Right ventricle myocardium superior (tissue), 1 donor: ENCODE measurements around the gene C14orf93. TPM values are rescaled to one million over a fixed set of nuclear protein-coding genes. Genes with fewer than 3 reads are reported as not detected.
"Not testable (repeated sequence)": the region's sequence is repeated elsewhere in the genome, so short reads cannot be mapped to it uniquely, and the experiment has no call there.

Experiments
- ATAC-seq: fragments of 200-7000 bp; cut with Tn5 transposase; one replicate; pipeline ENCODE4 v1.9.1; 2020; ENCODE audit warnings: mild to moderate bottlenecking; ENCODE audit not compliant: poor library complexity
- DNase-seq: peaks from one replicate; pipeline ENCODE4 v3.0.0-alpha.2; 2020
- intact Hi-C: fragments of 100-400 bp; cut with DNase I; formaldehyde crosslinking; loops from one replicate; pipeline ENCODE4 v1.11.2; 2022
- total RNA-seq: library from RNA; stranded (reverse); fragmentation: NEBNext Ultra II Directional; extraction: Animal tissue kit (Norgen Biotek cat#: 25700); gene quantifications from one replicate; pipeline ENCODE4 v1.2.1, GENCODE V29; 2021
- donor health status: DM: no; HTN: yes; CAD: no; lungs with severe emphysema.

The C14orf93 gene
- total RNA-seq, 1 donor from 2014 or later = 5.5 TPM

- no peak for DNase-seq
- no peak for ATAC-seq
- intact Hi-C loops = no loop called here
These were observed 54.0 kb downstream of the C14orf93 start for GRCh38 chr14:22955702-22956569.

- ATAC-seq (no peak), DNase-seq (no peak)
- intact Hi-C loops = no loop called here
These were observed 57.5 kb downstream of the C14orf93 start for GRCh38 chr14:22952418-22952817.

- intact Hi-C loops, DNase-seq, ATAC-seq: not testable (repeated sequence)
These were observed 58.1 kb downstream of the C14orf93 start for GRCh38 chr14:22951795-22952194.

- intact Hi-C loops = no loop called here
These were observed 64.3 kb downstream of the C14orf93 start for GRCh38 chr14:22945642-22946041.

GRCh38 chr14:22939684-22940083 is 70.3 kb downstream of the C14orf93 start:
- intact Hi-C loops = no loop called here
- DNase-seq = no peak

More at GRCh38 chr14:22945642-22946041, 64.3 kb downstream of the C14orf93 start:
- no peak for ATAC-seq
- DNase-seq = no peak

More at GRCh38 chr14:22939684-22940083, 70.3 kb downstream of the C14orf93 start:
- ATAC-seq = no peak

Other genes with a start within 250 kb of the C14orf93 start
- 164 TPM for gene OXA1L, start 243.5 kb downstream of the C14orf93 start, total RNA-seq
- gene SLC7A7, start 194.7 kb downstream of the C14orf93 start, total RNA-seq = 4.6 TPM
- 110 TPM for gene MRPL52, start 180.3 kb downstream of the C14orf93 start, total RNA-seq
- gene MMP14, start 173.6 kb downstream of the C14orf93 start, total RNA-seq = 22.5 TPM
- 50.8 TPM for gene LRP10, start 138.4 kb downstream of the C14orf93 start, total RNA-seq
- gene REM2, start 126.9 kb downstream of the C14orf93 start, total RNA-seq = not detected
- 37.8 TPM for gene RBM23, start 91.0 kb downstream of the C14orf93 start, total RNA-seq
- 50.2 TPM for gene PRMT5, start 80.8 kb downstream of the C14orf93 start, total RNA-seq
- 16.4 TPM for gene HAUS4, start 53.1 kb downstream of the C14orf93 start, total RNA-seq
- gene AJUBA, start 27.6 kb downstream of the C14orf93 start, total RNA-seq = 10.9 TPM
- 129 TPM for gene PSMB5, start 24.8 kb upstream of the C14orf93 start, total RNA-seq
- not detected for gene PSMB11, start 32.1 kb upstream of the C14orf93 start, total RNA-seq
- 1.6 TPM for gene CDH24, start 47.4 kb upstream of the C14orf93 start, total RNA-seq
- 65.8 TPM for gene ACIN1, start 85.0 kb upstream of the C14orf93 start, total RNA-seq
- 20.6 TPM for gene C14orf119, start 85.4 kb upstream of the C14orf93 start, total RNA-seq
- gene CIROP, start 94.8 kb upstream of the C14orf93 start, total RNA-seq = not detected
- gene CEBPE, start 109.1 kb upstream of the C14orf93 start, total RNA-seq = not detected
- gene SLC7A8, start 173.5 kb upstream of the C14orf93 start, total RNA-seq = 11.6 TPM
- not detected for gene RNF212B, start 227.8 kb upstream of the C14orf93 start, total RNA-seq